HEK293 (cell line): ENCODE data around the gene SNX33.
A peak's percentile ranks its signal among the peaks of the same experiment; 100 is the strongest.

ENCODE experiments used
- CTCF ChIP-seq: fragments of 450-650 bp; formaldehyde crosslinking; IDR thresholded peaks from 2 replicates; pipeline ENCODE4 v1.5.1; 2016; ENCODE audit warnings: missing biosample characterization, missing genetic modification characterization
- GLI4 ChIP-seq: fragments of 450-650 bp; formaldehyde crosslinking; IDR thresholded peaks from 2 replicates; pipeline ENCODE4 v1.5.1; 2016; ENCODE audit warnings: missing biosample characterization, missing genetic modification characterization
- HOXA7 ChIP-seq: sonication (generic); formaldehyde crosslinking; IDR thresholded peaks from 2 replicates; pipeline ENCODE4 v1.8.1; 2022; ENCODE audit warnings: missing genetic modification reagents, borderline replicate concordance
- KLF7 ChIP-seq: fragments of 450-650 bp; formaldehyde crosslinking; IDR thresholded peaks from 2 replicates; pipeline ENCODE4 v1.5.1; 2016; ENCODE audit warnings: missing biosample characterization, missing genetic modification characterization, borderline replicate concordance
- PATZ1 ChIP-seq: fragments of 450-650 bp; formaldehyde crosslinking; IDR thresholded peaks from 2 replicates; pipeline ENCODE4 v1.5.1; 2016; ENCODE audit warnings: missing biosample characterization, missing genetic modification characterization
- PRDM4 ChIP-seq: fragments of 450-650 bp; formaldehyde crosslinking; IDR thresholded peaks from 2 replicates; pipeline ENCODE4 v1.5.1; 2017; ENCODE audit warnings: missing biosample characterization, missing genetic modification characterization
- SALL2 ChIP-seq: fragments of 450-650 bp; formaldehyde crosslinking; IDR thresholded peaks from 2 replicates; pipeline ENCODE4 v1.5.0; 2017; ENCODE audit warnings: missing biosample characterization, mild to moderate bottlenecking, missing genetic modification characterization, borderline replicate concordance
- ZBTB20 ChIP-seq: fragments of 450-650 bp; formaldehyde crosslinking; IDR thresholded peaks from 2 replicates; pipeline ENCODE4 v1.5.1; 2016; ENCODE audit warnings: missing biosample characterization, missing genetic modification characterization
- ZBTB7A ChIP-seq: fragments of 450-650 bp; formaldehyde crosslinking; IDR thresholded peaks from 2 replicates; pipeline ENCODE4 v1.5.1; 2016; ENCODE audit warnings: low read depth, missing biosample characterization, missing genetic modification characterization
- ZNF112 ChIP-seq: fragments of 450-650 bp; formaldehyde crosslinking; IDR thresholded peaks from 2 replicates; pipeline ENCODE4 v1.5.0; 2017; ENCODE audit warnings: missing biosample characterization, missing genetic modification characterization
- ZNF280D ChIP-seq: fragments of 450-650 bp; formaldehyde crosslinking; IDR thresholded peaks from 2 replicates; pipeline ENCODE4 v1.5.1; 2016; ENCODE audit warnings: missing biosample characterization, missing genetic modification characterization
- ZNF423 ChIP-seq: fragments of 450-650 bp; formaldehyde crosslinking; IDR thresholded peaks from 2 replicates; pipeline ENCODE4 v1.5.1; 2016; ENCODE audit warnings: missing biosample characterization, missing genetic modification characterization
- ZNF473 ChIP-seq: fragments of 450-650 bp; formaldehyde crosslinking; IDR thresholded peaks from 2 replicates; pipeline ENCODE4 v1.5.1; 2017; ENCODE audit warnings: missing biosample characterization, missing genetic modification characterization
- ZNF488 ChIP-seq: fragments of 450-650 bp; formaldehyde crosslinking; IDR thresholded peaks from 2 replicates; pipeline ENCODE4 v1.5.1; 2016; ENCODE audit warnings: missing biosample characterization, missing genetic modification characterization
- ZNF513 ChIP-seq: fragments of 450-650 bp; IDR thresholded peaks from 2 replicates; pipeline ENCODE4 v1.5.1; 2018; ENCODE audit warnings: missing biosample characterization, missing genetic modification characterization
- ZNF518A ChIP-seq: fragments of 450-650 bp; formaldehyde crosslinking; conservative IDR thresholded peaks from 2 replicates; pipeline ENCODE4 v1.5.1; 2016; ENCODE audit warnings: low read depth, missing biosample characterization, missing genetic modification characterization
- ZNF529 ChIP-seq: fragments of 450-650 bp; formaldehyde crosslinking; IDR thresholded peaks from 2 replicates; pipeline ENCODE4 v1.5.1; 2017; ENCODE audit warnings: missing genetic modification characterization, missing biosample characterization; ENCODE audit not compliant: insufficient replicate concordance
- ZNF544 ChIP-seq: fragments of 450-650 bp; formaldehyde crosslinking; IDR thresholded peaks from 2 replicates; pipeline ENCODE4 v1.5.0; 2017; ENCODE audit warnings: missing biosample characterization, missing genetic modification characterization
- ZNF629 ChIP-seq: fragments of 450-650 bp; formaldehyde crosslinking; IDR thresholded peaks from 2 replicates; pipeline ENCODE4 v1.5.1; 2017; ENCODE audit warnings: missing biosample characterization, missing genetic modification characterization
- ZNF660 ChIP-seq: fragments of 450-650 bp; IDR thresholded peaks from 2 replicates; pipeline ENCODE4 v1.5.1; 2018; ENCODE audit warnings: missing biosample characterization, mild to moderate bottlenecking, missing genetic modification characterization
- ZNF837 ChIP-seq: fragments of 450-650 bp; formaldehyde crosslinking; IDR thresholded peaks from 2 replicates; pipeline ENCODE4 v1.5.1; 2016; ENCODE audit warnings: missing biosample characterization, missing genetic modification characterization

Gene SNX33

GRCh38 chr15:75694241-75695182, 46.8 kb downstream of the SNX33 start (continued):
- TF ChIP-seq ZNF488, result no peak
- TF ChIP-seq ZNF660 (tag by site-specific recombination), result peak; percentile 50; the same call in 1 of the 2 replicates
- no peak for TF ChIP-seq ZNF529 (tag by site-specific recombination)
- no peak for TF ChIP-seq ZNF544 (tag by site-specific recombination)
- TF ChIP-seq ZNF423 (tag by site-specific recombination), result peak; percentile 77
- TF ChIP-seq ZNF837 (tag by site-specific recombination), result no peak
- no peak for TF ChIP-seq HOXA7 (CRISPR knock-in tag)
- TF ChIP-seq ZNF473, result no peak
- TF ChIP-seq CTCF (tag by site-specific recombination), result peak; percentile 93
- peak; percentile 69 for TF ChIP-seq PATZ1 (tag by site-specific recombination)
- TF ChIP-seq SALL2 (tag by site-specific recombination), result no peak
- no peak for TF ChIP-seq ZNF280D (tag by site-specific recombination)
- no peak for TF ChIP-seq ZNF112 (tag by site-specific recombination)
- TF ChIP-seq PRDM4, result no peak
- no peak for TF ChIP-seq ZNF518A (tag by site-specific recombination)
- TF ChIP-seq ZBTB7A (tag by site-specific recombination), result no peak
- TF ChIP-seq KLF7, result no peak
- TF ChIP-seq ZBTB20, result peak; percentile 76
- TF ChIP-seq ZNF513 (tag by site-specific recombination), result no peak; the same call in 1 of the 2 replicates
- no peak for TF ChIP-seq GLI4
- TF ChIP-seq ZNF629 (tag by site-specific recombination), result 0 out of 2 replicates have a peak, but pooled peaks have one; percentile 24
